SK-N-SH (cell line): ENCODE measurements around the gene ADPRH. TPM values are rescaled to one million over a fixed set of nuclear protein-coding genes. Genes with fewer than 3 reads are reported as not detected.

Source experiments
- CTCF ChIA-PET: fragments of 300-600, 350-600 bp; formaldehyde crosslinking; extraction: SDS; loops from one replicate; lab custom pipeline; 2021; lab: Yijun Ruan, JAX
- POLR2A ChIA-PET: fragments of 350-600 bp; sonication (Branson Sonifier 250); formaldehyde crosslinking; extraction: SDS; loops from one replicate; lab custom pipeline; 2020; ENCODE audit warnings: antibody characterized with exemption, inconsistent platforms; lab: Yijun Ruan, JAX
- DNase-seq: peaks from one replicate; pipeline ENCODE4 v3.0.0; 2012
- H2AFZ ChIP-seq: fragments of 200-600 bp; sonication (generic); 2 replicates; pipeline ENCODE4 v1.8.1; 2016; ENCODE audit warnings: antibody characterized with exemption, mild to moderate bottlenecking, low read depth
- H3F3A ChIP-seq: fragments of 200-600 bp; sonication (generic); replicated peaks from 2 replicates; pipeline ENCODE3; 2016; ENCODE audit warnings: antibody characterized with exemption, mild to moderate bottlenecking; ENCODE audit not compliant: insufficient read depth
- H3K27ac ChIP-seq, 2 experiments: fragments of 200-500 bp in 1 of 2; fragments of 200-600 bp in 1 of 2; sonication (Bioruptor generic) in 1 of 2; sonication (generic), shearing (Covaris generic) in 1 of 2; 2 replicates each; pipeline versions ENCODE4 v1.5.1 to v1.6.1; 2014 to 2016; ENCODE audit warnings: low read depth in 2 of 2, inconsistent platforms in 1 of 2, low read length in 1 of 2, mild to moderate bottlenecking in 1 of 2, mixed read lengths in 1 of 2
- H3K27me3 ChIP-seq: fragments of 200-600 bp; sonication (generic), shearing (Covaris generic); 2 replicates; pipeline ENCODE4 v1.6.1; 2016; ENCODE audit warnings: mixed run types; ENCODE audit not compliant: insufficient read depth
- H3K36me3 ChIP-seq, 2 experiments: fragments of 200-500 bp in 1 of 2; fragments of 200-600 bp in 1 of 2; sonication (Bioruptor generic) in 1 of 2; sonication (generic) in 1 of 2; replicated peaks in 1 of 2; 2 replicates each; pipeline versions ENCODE3 to v1.5.1; 2014 to 2016; ENCODE audit warnings: low read length in 1 of 2, mild to moderate bottlenecking in 1 of 2; ENCODE audit not compliant: insufficient read depth in 2 of 2, control insufficient read depth in 1 of 2
- H3K4me1 ChIP-seq, 2 experiments: fragments of 200-500 bp in 1 of 2; fragments of 200-600 bp in 1 of 2; sonication (Bioruptor generic) in 1 of 2; sonication (generic), shearing (Covaris generic) in 1 of 2; 2 replicates each; pipeline versions ENCODE4 v1.5.1 to v1.6.1; 2014 to 2016; ENCODE audit warnings: low read depth in 1 of 2, low read length in 1 of 2, mixed run types in 1 of 2; ENCODE audit not compliant: insufficient read depth in 2 of 2, control insufficient read depth in 1 of 2
- H3K4me2 ChIP-seq: fragments of 200-600 bp; sonication (generic), shearing (Covaris generic); 2 replicates; pipeline ENCODE4 v1.6.1; 2017; ENCODE audit warnings: mixed run types
- H3K4me3 ChIP-seq, 2 experiments: fragments of 200-500 bp in 1 of 2; fragments of 200-600 bp in 1 of 2; sonication (Bioruptor generic) in 1 of 2; sonication (generic), shearing (Covaris generic) in 1 of 2; 2 replicates each; pipeline versions ENCODE4 v1.5.1 to v1.8.1; 2014 to 2016; ENCODE audit warnings: low read depth in 2 of 2, inconsistent platforms in 1 of 2, low read length in 1 of 2, mild to moderate bottlenecking in 1 of 2, mixed read lengths in 1 of 2, moderate library complexity in 1 of 2
- H3K79me2 ChIP-seq: fragments of 200-600 bp; sonication (generic); 2 replicates; pipeline ENCODE4 v1.8.1; 2017; ENCODE audit warnings: mild to moderate bottlenecking; ENCODE audit not compliant: insufficient read depth
- H3K9ac ChIP-seq: fragments of 200-600 bp; sonication (generic); 2 replicates; pipeline ENCODE4 v1.6.1; 2017; ENCODE audit warnings: mixed run types
- H3K9me2 ChIP-seq: fragments of 200-600 bp; sonication (generic); 2 replicates; pipeline ENCODE4 v1.6.1; 2017; ENCODE audit warnings: mixed run types
- H3K9me3 ChIP-seq: fragments of 200-600 bp; sonication (generic); 2 replicates; pipeline ENCODE4 v1.6.1; 2017; ENCODE audit warnings: mixed run types, mild to moderate bottlenecking, moderate library complexity
- H4K20me1 ChIP-seq: fragments of 200-600 bp; sonication (generic); 2 replicates; pipeline ENCODE4 v1.6.1; 2017; ENCODE audit warnings: mild to moderate bottlenecking, mixed run types; ENCODE audit not compliant: insufficient read depth
- CHD2 ChIP-seq: fragments of 150-350 bp; IDR thresholded peaks from 2 replicates; pipeline ENCODE4 v1.6.1; 2018; ENCODE audit warnings: low read length; ENCODE audit not compliant: partially characterized antibody
- CTCF ChIP-seq: fragments of 200-600 bp; sonication (generic); IDR thresholded peaks from 2 replicates; pipeline ENCODE4 v1.6.1; 2017; ENCODE audit warnings: antibody characterized with exemption, mild to moderate bottlenecking, moderate library complexity
- ELF1 ChIP-seq: IDR thresholded peaks from 2 replicates; pipeline ENCODE4 v1.4.0; 2012
- FOXM1 ChIP-seq: IDR thresholded peaks from 2 replicates; pipeline ENCODE4 v1.4.0; 2012; ENCODE audit warnings: low read depth, mild to moderate bottlenecking
- JUND ChIP-seq: IDR thresholded peaks from 2 replicates; pipeline ENCODE4 v1.4.0; 2012
- NFIC ChIP-seq: IDR thresholded peaks from 2 replicates; pipeline ENCODE4 v1.4.0; 2012; ENCODE audit warnings: borderline replicate concordance
- NRF1 ChIP-seq: IDR thresholded peaks from 2 replicates; pipeline ENCODE4 v1.6.1; 2012; ENCODE audit warnings: low read depth, mild to moderate bottlenecking, low read length
- PBX3 ChIP-seq: IDR thresholded peaks from 2 replicates; pipeline ENCODE4; 2012
- POLR2AphosphoS5 ChIP-seq: IDR thresholded peaks from 2 replicates; pipeline ENCODE4 v1.6.1; 2012; ENCODE audit warnings: low read depth, low read length
- RAD21 ChIP-seq: IDR thresholded peaks from 2 replicates; pipeline ENCODE4 v1.6.1; 2012; ENCODE audit warnings: mild to moderate bottlenecking, low read length
- RFX5 ChIP-seq: IDR thresholded peaks from 2 replicates; pipeline ENCODE4 v1.6.1; 2012; ENCODE audit warnings: mild to moderate bottlenecking, improper control_type of control experiment, low read length
- RXRA ChIP-seq: IDR thresholded peaks from 2 replicates; pipeline ENCODE4 v1.4.0; 2012; ENCODE audit warnings: low read depth, mild to moderate bottlenecking, borderline replicate concordance
- SMC3 ChIP-seq: IDR thresholded peaks from 2 replicates; pipeline ENCODE4 v1.6.1; 2012; ENCODE audit warnings: low read depth, low read length, improper control_type of control experiment
- TAF1 ChIP-seq: IDR thresholded peaks from 2 replicates; pipeline ENCODE4 v1.6.1; 2012; ENCODE audit warnings: low read depth, mild to moderate bottlenecking, low read length, moderate library complexity, borderline replicate concordance
- USF1 ChIP-seq: IDR thresholded peaks from 2 replicates; pipeline ENCODE4 v1.4.0; 2012; ENCODE audit warnings: low read depth, borderline replicate concordance
- WGBS: methylation state at CpG from one replicate; pipeline ENCODE4 v1.1.6; 2017; ENCODE audit warnings: low lambda C conversion rate; 5-methylcytosine and 5-hydroxymethylcytosine counted together
- polyA plus RNA-seq, 3 experiments: library from polyadenylated mRNA; depleted of rRNA; stranded (reverse); fragments of >200 nt; gene quantifications; 2 replicates each; pipeline ENCODE4 v1.2.3, GENCODE V29; 2012

The ADPRH gene
- polyA plus RNA-seq, 1 of the 3 experiments (the other 2 are of a cell fraction) = not detected

GRCh38 chr3:119616056-119616455 lies 36.8 kb downstream of the ADPRH start:
- H3K79me2 ChIP-seq = no peaks in the 10 kb centered on the region
- no peak overlapping the region for H3K27ac ChIP-seq
- H4K20me1 ChIP-seq = no peaks in the 10 kb centered on the region
- DNase-seq = no peak
- TF ChIP-seq SMC3 = no peak
- TF ChIP-seq, all 33 proteins: peak for 0
- Histone ChIP-seq H3F3A (no peaks in the 10 kb centered on the region), H3K9ac (no peak overlapping the region), H3K9me2 (no peaks in the 10 kb centered on the region), H3K27me3 (no peaks in the 10 kb centered on the region), H2AFZ (no peak overlapping the region), H3K9me3 (peaks cover 4% of the 10 kb centered on the region), H3K36me3 (no peaks in the 10 kb centered on the region), H3K4me3 (no peak overlapping the region), H3K4me1 (no peaks in the 10 kb centered on the region; a peak in 1 of 4 replicates), H3K4me2 (no peak overlapping the region)
- ChIA-PET CTCF (interaction anchor here (1.5 kb wide), 1 partner anchor 10 kb away, joined by 3 read pairs; no protein-coding TSS in a partner anchor), POLR2A (no interaction called here)
- WGBS = 71% methylated on average over 2 of the region's 4 CpGs

GRCh38 chr3:119619094-119619493 lies 39.8 kb downstream of the ADPRH start:
- Histone ChIP-seq H4K20me1 (no peaks in the 10 kb centered on the region), H3K27ac (no peak overlapping the region), H3K4me1 (no peaks in the 10 kb centered on the region; a peak in 1 of 4 replicates), H3K9ac (no peak overlapping the region), H3F3A (no peaks in the 10 kb centered on the region), H3K27me3 (no peaks in the 10 kb centered on the region), H3K9me3 (no peaks in the 10 kb centered on the region), H3K36me3 (no peaks in the 10 kb centered on the region), H3K9me2 (no peaks in the 10 kb centered on the region), H3K79me2 (no peaks in the 10 kb centered on the region), H3K4me2 (no peak overlapping the region), H2AFZ (no peak overlapping the region), H3K4me3 (no peak overlapping the region)
- POLR2A ChIA-PET = no interaction called here
- no peak for TF ChIP-seq FOXM1
- no peak for TF ChIP-seq JUND
- TF ChIP-seq USF1 = no peak
- no peak for TF ChIP-seq CHD2
- TF ChIP-seq NFIC = no peak
- TF ChIP-seq CTCF = no peak
- no peak for TF ChIP-seq PBX3
- no peak for TF ChIP-seq RAD21
- no peak for TF ChIP-seq NRF1
- no peak for TF ChIP-seq RFX5
- TF ChIP-seq ELF1 = no peak
- TF ChIP-seq POLR2AphosphoS5 = no peak
- no peak for TF ChIP-seq RXRA
- TF ChIP-seq TAF1 = no peak
- CTCF ChIA-PET = no interaction called here
- no peak for DNase-seq
- WGBS = 58% methylated on average over 7 of the region's 7 CpGs
